SKM-1 treated with dmso at 0.1 percent for 144 hours (cell line): ENCODE measurements around the gene ARHGEF39.

Source experiments
- DNase-seq: peaks from one replicate; lab custom pipeline; 2025; ENCODE audit not compliant: unreplicated experiment; lab: John Stamatoyannopoulos, UW

The ARHGEF39 gene

DNA sequence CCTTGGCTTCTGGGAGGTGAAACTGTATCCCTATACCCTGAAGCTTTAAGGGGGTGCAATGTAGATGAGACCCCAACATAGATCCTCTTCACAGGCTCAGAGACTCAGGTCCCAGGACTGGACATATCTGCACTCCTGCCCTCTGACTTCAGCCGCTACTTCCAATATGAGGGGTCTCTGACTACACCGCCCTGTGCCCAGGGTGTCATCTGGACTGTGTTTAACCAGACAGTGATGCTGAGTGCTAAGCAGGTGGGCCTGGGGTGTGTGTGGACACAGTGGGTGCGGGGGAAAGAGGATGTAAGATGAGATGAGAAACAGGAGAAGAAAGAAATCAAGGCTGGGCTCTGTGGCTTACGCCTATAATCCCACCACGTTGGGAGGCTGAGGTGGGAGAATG lies 14.1 kb upstream of the ARHGEF39 start:
- DNase-seq = no peak

GRCh38 chr9:35675732-35676392 lies 10.9 kb upstream of the ARHGEF39 start:
- no peak for DNase-seq

DNA sequence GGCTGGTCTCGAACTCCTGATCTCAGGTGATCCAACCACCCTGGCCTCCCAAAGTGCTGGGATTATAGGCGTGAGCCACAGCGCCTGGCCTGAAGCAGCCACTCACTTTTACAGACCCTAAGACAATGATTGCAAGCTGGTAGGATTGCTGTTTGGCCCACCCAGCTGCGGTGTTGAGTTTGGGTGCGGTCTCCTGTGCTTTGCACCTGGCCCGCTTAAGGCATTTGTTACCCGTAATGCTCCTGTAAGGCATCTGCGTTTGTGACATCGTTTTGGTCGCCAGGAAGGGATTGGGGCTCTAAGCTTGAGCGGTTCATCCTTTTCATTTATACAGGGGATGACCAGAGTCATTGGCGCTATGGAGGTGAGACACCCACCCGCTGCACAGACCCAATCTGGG lies 10.2 kb upstream of the ARHGEF39 start:
- DNase-seq = no peak

- DNase-seq = no peak
Measured at GRCh38 chr9:35674025-35674361, 9.0 kb upstream of the ARHGEF39 start.

DNA sequence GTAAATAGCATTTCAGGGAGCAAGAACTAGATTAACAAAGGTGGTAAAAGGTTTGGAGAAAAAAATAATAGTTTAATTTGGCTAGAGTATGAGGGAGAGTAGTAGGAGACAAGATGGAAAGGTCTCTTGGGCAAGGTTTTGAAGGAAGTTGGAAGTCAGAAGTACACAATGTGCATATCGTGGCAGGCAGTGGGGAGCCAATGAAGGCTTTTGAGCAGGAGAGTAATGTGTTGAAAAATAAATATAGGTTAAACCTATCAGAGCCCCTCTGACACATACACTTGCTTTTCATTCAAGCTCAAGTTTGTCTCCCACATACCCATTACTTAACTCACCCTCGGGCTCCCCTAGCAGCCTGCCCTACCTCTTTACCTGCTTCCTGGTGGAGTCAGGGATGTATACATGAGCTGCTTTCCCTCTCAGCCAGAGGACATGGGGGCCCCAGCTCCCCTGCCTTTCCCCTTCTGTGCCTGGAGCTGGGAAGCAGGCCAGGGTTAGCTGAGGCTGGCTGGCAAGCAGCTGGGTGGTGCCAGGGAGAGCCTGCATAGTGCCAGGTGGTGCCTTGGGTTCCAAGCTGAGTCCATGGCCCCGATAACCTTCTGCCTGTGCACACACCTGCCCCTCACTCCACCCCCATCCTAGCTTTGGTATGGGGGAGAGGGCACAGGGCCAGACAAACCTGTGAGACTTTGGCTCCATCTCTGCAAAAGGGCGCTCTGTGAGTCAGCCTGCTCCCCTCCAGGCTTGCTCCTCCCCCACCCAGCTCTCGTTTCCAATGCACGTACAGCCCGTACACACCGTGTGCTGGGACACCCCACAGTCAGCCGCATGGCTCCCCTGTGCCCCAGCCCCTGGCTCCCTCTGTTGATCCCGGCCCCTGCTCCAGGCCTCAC lies 8.4 kb upstream of the ARHGEF39 start, which contains the start of gene CA9:
Gene CA9 (plus strand): TSS at position 797 of the 893 bp plus-strand sequence. CDS start 32 bp downstream, at position 829.
- DNase-seq = no peak

DNA sequence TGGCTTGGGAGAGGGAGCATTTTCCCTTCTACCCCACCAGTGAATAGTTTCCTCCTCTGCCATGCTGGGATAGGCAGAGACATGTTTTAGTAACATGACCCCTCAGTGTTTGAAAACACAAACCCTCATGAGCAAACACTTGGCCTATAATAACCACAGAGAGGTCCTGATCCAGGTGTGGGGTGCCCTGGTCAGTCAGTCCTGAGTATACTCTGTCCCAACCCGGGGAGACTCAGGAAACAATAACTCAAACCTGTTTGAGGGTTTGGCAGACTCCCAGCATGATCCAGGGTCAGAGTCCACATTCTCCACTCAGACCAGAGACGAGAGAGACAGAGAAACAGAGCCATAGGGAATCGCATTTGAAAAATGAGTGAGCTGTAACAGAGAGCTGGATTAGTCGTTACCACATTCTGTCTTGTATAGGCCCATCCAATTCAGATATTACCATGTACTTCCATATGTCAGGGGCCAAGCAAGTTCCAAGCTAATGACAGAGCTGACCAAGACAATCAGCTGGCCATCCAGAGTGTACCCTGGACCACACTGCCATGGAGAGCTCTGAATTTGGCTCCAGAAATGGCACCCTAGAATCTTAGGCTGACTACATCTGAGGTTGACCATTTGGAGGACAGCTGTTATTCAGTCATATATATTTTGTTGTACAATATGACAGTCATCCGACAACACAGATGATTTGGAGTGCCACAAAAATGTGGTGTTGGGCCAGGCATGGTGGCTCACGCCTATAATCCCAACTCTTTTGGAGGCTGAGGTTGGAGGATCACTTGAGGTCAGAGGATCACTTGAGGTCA lies 4.5 kb upstream of the ARHGEF39 start:
- DNase-seq = no peak

DNA sequence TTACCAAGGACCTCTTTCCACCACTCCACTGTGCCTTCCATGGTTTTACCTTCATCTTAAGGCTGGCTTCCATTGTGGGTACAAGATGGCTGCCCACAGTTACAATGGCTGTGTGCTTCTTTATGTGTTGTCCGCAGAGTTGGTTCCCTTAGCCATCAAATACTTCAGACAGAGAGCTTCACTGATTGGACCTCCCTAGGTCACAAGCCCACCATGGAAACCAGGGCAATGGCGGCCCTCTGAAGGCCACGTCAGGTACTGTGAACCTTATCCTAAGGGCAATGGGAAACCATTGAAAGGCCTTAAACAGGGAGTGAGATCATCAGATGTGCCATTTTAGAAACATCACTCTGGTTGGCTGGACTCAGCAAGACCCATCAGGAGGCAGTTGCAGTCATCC lies 2.9 kb upstream of the ARHGEF39 start:
- no peak for DNase-seq

- no peak for DNase-seq
Measured at GRCh38 chr9:35666549-35666948, 1.6 kb upstream of the ARHGEF39 start.

- no peak for DNase-seq
Measured at GRCh38 chr9:35666045-35666444, 1.1 kb upstream of the ARHGEF39 start.

- no peak for DNase-seq
Measured at GRCh38 chr9:35665471-35665818, 450 bp upstream of the ARHGEF39 start.

DNA sequence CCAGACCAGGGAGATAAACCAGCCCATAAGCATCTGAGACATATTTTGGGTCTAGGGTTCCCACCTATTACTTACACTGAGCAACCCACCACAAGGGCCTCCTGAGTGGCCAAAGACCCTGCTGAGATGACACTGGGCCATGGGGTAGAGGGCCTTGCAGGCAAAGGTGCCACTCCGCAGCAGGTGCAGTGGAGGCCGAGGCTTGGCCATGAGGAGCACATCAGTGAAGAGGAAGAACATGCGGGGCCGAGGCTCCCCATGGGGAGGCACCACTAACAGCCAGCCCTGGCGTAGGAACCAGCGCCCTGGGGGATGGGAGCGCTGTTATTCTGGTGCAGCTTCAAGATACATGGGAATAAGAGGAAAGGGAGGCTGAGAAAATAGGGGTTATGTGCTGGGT lies 2.6 kb downstream of the ARHGEF39 start:
- no peak for DNase-seq

- no peak for DNase-seq
Measured at GRCh38 chr9:35661756-35662350, 3.1 kb downstream of the ARHGEF39 start.

DNA sequence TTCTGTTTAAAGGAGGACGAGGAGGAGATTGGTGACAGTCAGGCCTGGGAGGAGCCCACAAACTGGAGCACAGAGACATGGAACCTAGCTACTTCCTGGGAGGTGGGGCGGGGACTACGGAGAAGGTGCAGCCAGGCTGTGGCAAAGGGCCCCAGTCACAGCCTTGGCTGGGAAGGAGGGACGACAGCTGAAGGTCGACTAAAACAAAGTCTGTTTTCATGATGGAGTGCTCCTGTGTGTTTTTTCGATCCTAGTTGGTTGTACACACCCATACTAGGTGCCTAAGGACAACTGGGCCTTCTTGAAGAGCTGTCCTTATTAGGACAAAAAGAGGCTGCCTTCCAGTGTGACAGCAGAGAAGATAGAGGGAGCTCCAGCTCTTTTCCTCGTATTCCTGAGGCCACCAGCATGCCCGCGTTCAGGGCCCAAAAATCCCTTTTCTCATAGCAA lies 4.0 kb downstream of the ARHGEF39 start:
- no peak for DNase-seq

- DNase-seq = no peak
Measured at GRCh38 chr9:35659340-35659739, 5.7 kb downstream of the ARHGEF39 start.

GRCh38 chr9:35658968-35659220 lies 6.1 kb downstream of the ARHGEF39 start:
- DNase-seq = no peak

DNA sequence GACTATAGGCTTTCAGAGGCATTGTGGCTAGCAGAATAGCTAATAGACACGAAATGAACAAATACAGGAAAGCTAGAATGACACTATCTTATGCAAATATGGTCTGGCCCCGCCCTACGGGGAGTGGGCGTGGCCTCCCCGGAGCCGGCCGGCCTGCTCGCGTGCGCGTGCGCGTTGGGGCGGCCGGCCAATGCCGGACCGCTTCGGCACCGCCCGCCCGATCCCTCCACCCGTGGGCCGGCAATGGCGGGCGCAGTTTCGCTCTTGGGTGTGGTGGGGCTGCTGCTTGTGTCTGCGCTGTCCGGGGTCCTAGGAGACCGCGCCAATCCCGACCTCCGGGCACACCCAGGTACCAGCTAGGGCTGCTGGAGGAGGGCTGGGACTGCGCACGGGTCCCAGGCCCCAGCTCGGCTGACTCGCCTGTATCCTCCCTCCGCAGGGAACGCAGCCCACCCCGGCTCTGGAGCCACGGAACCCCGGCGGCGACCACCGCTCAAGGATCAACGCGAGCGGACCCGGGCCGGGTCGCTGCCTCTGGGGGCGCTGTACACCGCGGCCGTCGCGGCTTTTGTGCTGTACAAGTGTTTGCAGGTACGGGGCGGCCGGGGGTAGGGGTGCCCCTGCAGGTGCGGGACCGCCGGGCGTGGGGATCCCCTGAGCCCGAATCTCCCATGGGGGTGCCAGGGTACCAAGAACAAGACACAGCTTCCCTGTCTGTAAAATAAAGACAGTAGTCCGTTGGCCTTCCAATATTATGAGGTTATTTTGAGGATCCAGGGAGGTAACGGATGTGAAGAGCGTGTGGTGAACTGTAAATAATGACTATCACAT lies 6.6 kb downstream of the ARHGEF39 start, which contains the start of gene CCDC107:
Gene CCDC107 (plus strand): TSS at position 156 of the 831 bp plus-strand sequence. CDS start 88 bp downstream, at position 244.
- DNase-seq = peak; percentile 68

DNA sequence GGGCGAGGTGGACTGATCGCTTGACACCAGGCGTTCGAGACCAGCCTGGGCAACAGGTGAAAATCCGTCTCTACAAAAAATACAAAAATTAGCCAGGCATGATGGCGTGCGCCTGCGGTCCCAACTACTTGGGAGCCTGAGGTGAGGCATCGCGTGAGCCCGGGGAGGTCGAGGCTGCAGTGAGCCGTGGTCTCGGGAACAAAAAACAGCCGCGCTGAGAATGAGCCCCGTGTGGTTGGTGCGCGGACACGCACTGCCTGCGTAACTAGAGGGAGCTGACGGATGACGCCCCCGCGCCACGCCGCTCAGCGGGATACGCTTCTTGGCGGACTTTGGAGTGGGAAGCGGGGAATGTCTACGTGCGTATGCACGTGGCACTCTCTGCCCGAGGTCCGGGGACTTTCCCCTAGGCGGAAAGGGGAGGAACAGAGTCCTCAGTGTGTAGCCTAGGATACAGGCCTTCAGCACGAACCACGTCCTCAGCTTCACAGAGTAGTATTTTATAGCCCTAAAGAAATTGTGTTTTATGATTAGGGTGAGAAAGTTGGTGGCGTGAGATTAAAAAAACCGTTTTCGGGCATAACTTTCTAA lies 7.4 kb downstream of the ARHGEF39 start, which contains the start of gene RMRP:
Gene RMRP (minus strand): TSS at position 474 of the 591 bp plus-strand sequence.
- peak; percentile 97 for DNase-seq

- DNase-seq = no peak
Measured at GRCh38 chr9:35656831-35657545, 8.0 kb downstream of the ARHGEF39 start.

- DNase-seq = no peak
Measured at GRCh38 chr9:35656348-35656747, 8.6 kb downstream of the ARHGEF39 start.
